Lung (tissue), 13 donors: ENCODE results near the gene MCTP1. TPM values are rescaled to one million over a fixed set of nuclear protein-coding genes. Genes with fewer than 3 reads are reported as not detected.

Experiments
- ATAC-seq: fragments of 200-7000 bp; cut with Tn5 transposase; one replicate; pipeline ENCODE4 v1.9.1; 2020; ENCODE audit warnings: moderate number of reproducible peaks; ENCODE audit not compliant: insufficient read depth, low FRiP score
- DNase-seq, 3 donors: peaks; one replicate each; pipeline ENCODE4 v3.0.0-alpha.2; 2013 to 2017
- H3K27ac ChIP-seq, 2 donors: one replicate each; pipeline ENCODE4 v1.5.1; 2013; ENCODE audit warnings: mild to moderate bottlenecking in 2 of 2, moderate library complexity in 2 of 2, control low read depth in 1 of 2, inconsistent platforms in 1 of 2, low read depth in 1 of 2, low read length in 1 of 2
- H3K27me3 ChIP-seq, 3 donors: one replicate each; pipeline ENCODE4 v1.5.1; 2013; ENCODE audit warnings: low read length in 2 of 3; ENCODE audit not compliant: control insufficient read depth in 3 of 3, insufficient read depth in 3 of 3
- H3K36me3 ChIP-seq, 4 donors: one replicate each; pipeline ENCODE4 v1.5.1; 2013; ENCODE audit warnings: low read length in 4 of 4, mild to moderate bottlenecking in 1 of 4, moderate library complexity in 1 of 4; ENCODE audit not compliant: control insufficient read depth in 4 of 4, insufficient read depth in 4 of 4
- H3K4me1 ChIP-seq, 5 donors: one replicate each; pipeline ENCODE4 v1.5.1; 2013; ENCODE audit warnings: low read length in 5 of 5, mild to moderate bottlenecking in 2 of 5, moderate library complexity in 1 of 5; ENCODE audit not compliant: control insufficient read depth in 5 of 5, insufficient read depth in 5 of 5
- H3K4me3 ChIP-seq: one replicate; pipeline ENCODE4 v1.5.1; 2013; ENCODE audit warnings: mild to moderate bottlenecking, control low read depth, moderate library complexity
- H3K9ac ChIP-seq, 2 donors: one replicate each; pipeline ENCODE4 v1.5.1; 2013; ENCODE audit warnings: low read length in 2 of 2, control low read depth in 1 of 2; ENCODE audit not compliant: insufficient read depth in 1 of 2
- H3K9me3 ChIP-seq, 4 donors: one replicate each; pipeline ENCODE4 v1.5.1; 2013; ENCODE audit warnings: low read length in 3 of 4, mild to moderate bottlenecking in 1 of 4, moderate library complexity in 1 of 4; ENCODE audit not compliant: control insufficient read depth in 4 of 4, insufficient read depth in 3 of 4
- WGBS, 2 donors: extraction: QIAGEN DNeasy Blood & Tissue Kit; methylation state at CpG; one replicate each; pipeline ENCODE4 v1.1.7; 2013; 5-methylcytosine and 5-hydroxymethylcytosine counted together
- polyA plus RNA-seq, 2 donors: library from polyadenylated mRNA; stranded (reverse); fragments of 200-250 nt; gene quantifications; one replicate each; pipeline ENCODE4 v1.2.1, GENCODE V29; 2013
- small RNA-seq: library from RNA; depleted of rRNA; stranded (forward); fragments of <200 nt; gene quantifications from one replicate; pipeline ENCODE3, GENCODE V24; 2014; ENCODE audit warnings: low replicate concordance
- total RNA-seq, 2 donors: library from RNA; depleted of rRNA in 1 of 2; stranded (reverse); fragments of >200 nt in 1 of 2; gene quantifications; one replicate each; pipeline ENCODE4 v1.2.1, GENCODE V29; 2014 to 2021
- TF ChIP-seq, protein P1 (sequence below): IDR thresholded peaks from 2 replicates; pipeline ENCODE4 v1.5.1; 2012; ENCODE audit warnings: mild to moderate bottlenecking; ENCODE audit errors: control extremely low read depth, extremely low read depth
- donor health status: control.
- donor health status: control.
- donor health status: Bipolar disorder and iron deficiency.
- donor health status: healthy.
- donor health status: DM: yes; HTN: yes; CAD: no.

MCTP1 gene
- total and polyA plus RNA-seq, 4 donors = 5.8 to 34.8 (median 27.4) TPM

DNA sequence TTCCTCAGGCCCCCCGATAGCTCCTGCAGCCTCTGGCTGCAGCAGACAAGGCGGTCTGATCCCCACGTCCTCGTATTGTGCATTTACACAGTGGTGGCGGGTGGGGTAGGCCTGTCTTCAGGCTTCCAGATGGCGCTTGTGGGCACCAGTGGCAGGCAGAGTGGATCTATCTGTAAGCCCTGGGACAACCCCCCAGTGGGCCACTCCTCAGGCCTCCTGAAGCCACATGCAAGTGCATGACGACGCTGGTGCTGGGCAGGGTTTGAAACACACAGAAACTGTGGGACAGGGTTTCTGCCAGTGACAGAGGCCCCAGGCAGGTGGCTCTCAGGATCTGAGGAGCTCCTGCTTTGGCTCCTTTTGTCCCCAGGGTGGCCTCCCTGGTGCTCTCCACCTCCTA is 624.4 kb downstream of the MCTP1 start:
- ATAC-seq (no peak), DNase-seq (no peak)
- Histone ChIP-seq H3K9me3 (peaks cover 2 to 6% (median 4%) of the 10 kb centered on the region in 4 donors), H3K4me1 (no peaks in the 10 kb centered on the region), H3K9ac (no peak overlapping the region), H3K27ac (no peak overlapping the region), H3K4me3 (no peak overlapping the region), H3K36me3 (peaks cover 3 to 23% (median 12%) of the 10 kb centered on the region in 4 donors), H3K27me3 (no peaks in the 10 kb centered on the region)
- TF ChIP-seq, protein P1, sequence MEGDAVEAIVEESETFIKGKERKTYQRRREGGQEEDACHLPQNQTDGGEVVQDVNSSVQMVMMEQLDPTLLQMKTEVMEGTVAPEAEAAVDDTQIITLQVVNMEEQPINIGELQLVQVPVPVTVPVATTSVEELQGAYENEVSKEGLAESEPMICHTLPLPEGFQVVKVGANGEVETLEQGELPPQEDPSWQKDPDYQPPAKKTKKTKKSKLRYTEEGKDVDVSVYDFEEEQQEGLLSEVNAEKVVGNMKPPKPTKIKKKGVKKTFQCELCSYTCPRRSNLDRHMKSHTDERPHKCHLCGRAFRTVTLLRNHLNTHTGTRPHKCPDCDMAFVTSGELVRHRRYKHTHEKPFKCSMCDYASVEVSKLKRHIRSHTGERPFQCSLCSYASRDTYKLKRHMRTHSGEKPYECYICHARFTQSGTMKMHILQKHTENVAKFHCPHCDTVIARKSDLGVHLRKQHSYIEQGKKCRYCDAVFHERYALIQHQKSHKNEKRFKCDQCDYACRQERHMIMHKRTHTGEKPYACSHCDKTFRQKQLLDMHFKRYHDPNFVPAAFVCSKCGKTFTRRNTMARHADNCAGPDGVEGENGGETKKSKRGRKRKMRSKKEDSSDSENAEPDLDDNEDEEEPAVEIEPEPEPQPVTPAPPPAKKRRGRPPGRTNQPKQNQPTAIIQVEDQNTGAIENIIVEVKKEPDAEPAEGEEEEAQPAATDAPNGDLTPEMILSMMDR = no peak
- WGBS, 2 donors = 99% methylated on average over 8 of the region's 8 CpGs

DNA sequence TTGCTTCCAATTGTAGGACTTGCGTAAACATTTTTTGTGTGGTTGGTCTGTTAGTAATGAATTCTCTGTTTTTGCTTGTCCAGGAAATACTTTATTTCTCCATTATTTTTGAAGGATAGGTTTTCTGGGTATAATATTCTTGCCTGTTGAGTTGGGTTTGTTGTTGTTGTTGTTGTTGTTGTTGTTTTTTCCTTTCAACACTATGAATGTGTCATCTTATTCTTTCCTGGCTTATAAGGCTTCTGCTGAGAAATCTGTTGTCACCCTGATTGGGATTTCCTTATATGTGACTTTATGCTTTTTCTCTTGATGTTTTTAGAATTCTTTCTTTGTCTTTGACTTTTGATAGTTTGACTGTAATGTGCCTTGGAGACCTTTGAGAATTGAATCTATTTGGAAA is 626.6 kb downstream of the MCTP1 start:
- peaks cover 3 to 33% (median 11%) of the 10 kb centered on the region in 4 donors for H3K36me3 ChIP-seq
- no peak for DNase-seq
- WGBS, 2 donors = 98 to 100% methylated on average over 1 of the region's 1 CpG
- no peak for ATAC-seq
- H3K4me3 ChIP-seq = no peak overlapping the region
- no peaks in the 10 kb centered on the region for H3K27me3 ChIP-seq
- no peak overlapping the region for H3K27ac ChIP-seq
- H3K4me1 ChIP-seq = no peaks in the 10 kb centered on the region
- H3K9ac ChIP-seq = no peak overlapping the region
- peaks cover 3 to 8% (median 7%) of the 10 kb centered on the region in 4 donors for H3K9me3 ChIP-seq
- TF ChIP-seq, protein P1 = no peak

Small RNA genes lying within 50 kb of the gene (small RNA-seq; reads per million reads assigned to genes)
- not detected for gene RF02271

Other genes with a start within 250 kb of the MCTP1 start
- gene FAM81B, start 106.3 kb upstream of the MCTP1 start, total RNA-seq = 10 to 100 TPM; 13.7 to 25.5 TPM
- 10 to 100 TPM in 1 of 2 donors, 1 to 10 TPM in 1; 8.6 to 23.1 TPM for gene FAM81B, start 106.3 kb upstream of the MCTP1 start, polyA plus RNA-seq